ENCODE results near the gene EFNA1. TPM values are rescaled to one million over a fixed set of nuclear protein-coding genes. Genes with fewer than 3 reads are reported as not detected.
A peak's percentile ranks its signal among the peaks of the same experiment; 100 is the strongest.

Gene EFNA1
- total RNA-seq, 1 experiment from 2014 or later: 35.7 TPM

- Histone ChIP-seq H3K4me3 (peak overlapping the region; percentile 85), H3K9me2 (ENCODE audit: insufficient read depth) (no peaks in the 10 kb centered on the region), H3K79me2 (ENCODE audit: low read depth) (peaks cover 32% of the 10 kb centered on the region), H3K27ac (peak overlapping the region; percentile 98), H3K36me3 (ENCODE audit: low read depth) (peaks cover 3% of the 10 kb centered on the region), H2AFZ (peak overlapping the region; percentile 79), H3K4me1 (replicated peaks; ENCODE audit: insufficient read depth) (peaks cover 56% of the 10 kb centered on the region), H3F3A (ENCODE audit: insufficient read depth, low read depth) (peaks cover 58% of the 10 kb centered on the region), H4K20me1 (ENCODE audit: insufficient read depth) (no peaks in the 10 kb centered on the region), H3K27me3 (ENCODE audit: insufficient read depth, low read depth) (no peaks in the 10 kb centered on the region), H3K4me2 (peak overlapping the region; percentile 99), H3K9me3 (ENCODE audit: insufficient read depth, low read depth) (no peaks in the 10 kb centered on the region)
- intact Hi-C loops (cut with micrococcal nuclease; ENCODE audit: unreplicated experiment): loop anchor here (1.0 to 5.0 kb wide), 2 partner anchors 9 to 569 kb away; partner anchors contain the start of genes SLC50A1 and UBE2Q1
- POLR2A ChIA-PET (ENCODE audit: unreplicated experiment): interaction anchor here (0.6 kb wide), 1 partner anchor 19 kb away, joined by 3 read pairs; no protein-coding TSS in a partner anchor
- BruUV-seq (replicated peaks): no TSS peak
- CTCF ChIA-PET: no interaction called here
- TF ChIP-seq EZH2 (IDR thresholded peaks at IDR 0.05; ENCODE audit: low read depth): no peak
- no peak; the same call in 1 of the 2 replicates for TF ChIP-seq CTCF (conservative IDR thresholded peaks at IDR 0.05)
- peak; percentile 61 to 63 for DNase-seq
Measured at GRCh38 chr1:155126556-155127104, 1.0 kb upstream of the EFNA1 start.

GRCh38 chr1:155127967-155128754 lies 485 bp downstream of the EFNA1 start:
- peaks cover 70% of the 10 kb centered on the region for H3F3A ChIP-seq (ENCODE audit: insufficient read depth, low read depth)
- BruUV-seq (replicated peaks): TSS peak; percentile 72
- intact Hi-C loops (cut with micrococcal nuclease; ENCODE audit: unreplicated experiment): loop anchor here (1.0 to 5.0 kb wide), 4 partner anchors 7 to 571 kb away; partner anchors contain the start of genes KRTCAP2, SLC50A1, TRIM46 and UBE2Q1
- peak overlapping the region; percentile 85 for H3K4me3 ChIP-seq
- no peak for DNase-seq
- no peaks in the 10 kb centered on the region for H3K9me3 ChIP-seq (ENCODE audit: insufficient read depth, low read depth)
- H3K79me2 ChIP-seq (ENCODE audit: low read depth): peaks cover 44% of the 10 kb centered on the region
- no peaks in the 10 kb centered on the region for H4K20me1 ChIP-seq (ENCODE audit: insufficient read depth)
- H3K4me1 ChIP-seq (replicated peaks; ENCODE audit: insufficient read depth): peaks cover 61% of the 10 kb centered on the region
- no peak overlapping the region for H2AFZ ChIP-seq
- no peaks in the 10 kb centered on the region for H3K27me3 ChIP-seq (ENCODE audit: insufficient read depth, low read depth)
- ChIA-PET POLR2A (ENCODE audit: unreplicated experiment) (interaction anchor here (0.5 to 0.6 kb wide), 2 partner anchors 64 to 96 kb away, joined by 3 to 4 read pairs; no protein-coding TSS in a partner anchor), CTCF (interaction anchor here (0.7 to 1.2 kb wide), 4 partner anchors 37 to 45 kb away, joined by 3 to 13 read pairs (median 4); partner anchors contain the start of gene KRTCAP2)
- H3K4me2 ChIP-seq: peak overlapping the region; percentile 99
- no peaks in the 10 kb centered on the region for H3K9me2 ChIP-seq (ENCODE audit: insufficient read depth)
- peaks cover 13% of the 10 kb centered on the region for H3K36me3 ChIP-seq (ENCODE audit: low read depth)
- peak overlapping the region; percentile 98 for H3K27ac ChIP-seq
- TF ChIP-seq CTCF (conservative IDR thresholded peaks at IDR 0.05) (no peak), EZH2 (IDR thresholded peaks at IDR 0.05; ENCODE audit: low read depth) (no peak)

GRCh38 chr1:155128755-155129473 lies 1.2 kb downstream of the EFNA1 start:
- TF ChIP-seq EZH2 (IDR thresholded peaks at IDR 0.05; ENCODE audit: low read depth) (no peak), CTCF (conservative IDR thresholded peaks at IDR 0.05) (no peak)
- Histone ChIP-seq H3K27ac (peak overlapping the region; percentile 98), H3K27me3 (ENCODE audit: insufficient read depth, low read depth) (no peaks in the 10 kb centered on the region), H3F3A (ENCODE audit: insufficient read depth, low read depth) (peaks cover 71% of the 10 kb centered on the region), H2AFZ (no peak overlapping the region), H3K4me1 (replicated peaks; ENCODE audit: insufficient read depth) (peaks cover 61% of the 10 kb centered on the region), H3K9me3 (ENCODE audit: insufficient read depth, low read depth) (no peaks in the 10 kb centered on the region), H3K79me2 (ENCODE audit: low read depth) (peaks cover 48% of the 10 kb centered on the region), H4K20me1 (ENCODE audit: insufficient read depth) (no peaks in the 10 kb centered on the region), H3K4me3 (peak overlapping the region; percentile 85), H3K4me2 (peak overlapping the region; percentile 99), H3K36me3 (ENCODE audit: low read depth) (peaks cover 21% of the 10 kb centered on the region), H3K9me2 (ENCODE audit: insufficient read depth) (no peaks in the 10 kb centered on the region)
- BruUV-seq (replicated peaks): TSS peak; percentile 75
- ChIA-PET CTCF (interaction anchor here (0.6 to 1.2 kb wide), 4 partner anchors 29 to 44 kb away, joined by 3 to 13 read pairs (median 4); partner anchors contain the start of gene KRTCAP2), POLR2A (ENCODE audit: unreplicated experiment) (interaction anchor here (0.5 to 0.7 kb wide), 5 partner anchors 65 to 995 kb away, joined by 3 to 11 read pairs (median 5); no protein-coding TSS in a partner anchor)
- intact Hi-C loops (cut with micrococcal nuclease; ENCODE audit: unreplicated experiment): loop anchor here (2.0 to 5.0 kb wide), 3 partner anchors 34 to 572 kb away; partner anchors contain the start of genes KRTCAP2, TRIM46 and UBE2Q1
- peak; percentile 50 to 58 for DNase-seq

Data from PC-9 (cell line).